Dedifferentiated amniotic fluid mesenchymal stem cell (primary cell): ENCODE measurements around the gene SOAT2.
A peak's percentile ranks its signal among the peaks of the same experiment; 100 is the strongest.

Experiments used
- DNase-seq: peaks from one replicate; pipeline ENCODE4 v3.0.0-alpha.2; 2016; ENCODE audit errors: extremely low spot score

The SOAT2 gene

DNA sequence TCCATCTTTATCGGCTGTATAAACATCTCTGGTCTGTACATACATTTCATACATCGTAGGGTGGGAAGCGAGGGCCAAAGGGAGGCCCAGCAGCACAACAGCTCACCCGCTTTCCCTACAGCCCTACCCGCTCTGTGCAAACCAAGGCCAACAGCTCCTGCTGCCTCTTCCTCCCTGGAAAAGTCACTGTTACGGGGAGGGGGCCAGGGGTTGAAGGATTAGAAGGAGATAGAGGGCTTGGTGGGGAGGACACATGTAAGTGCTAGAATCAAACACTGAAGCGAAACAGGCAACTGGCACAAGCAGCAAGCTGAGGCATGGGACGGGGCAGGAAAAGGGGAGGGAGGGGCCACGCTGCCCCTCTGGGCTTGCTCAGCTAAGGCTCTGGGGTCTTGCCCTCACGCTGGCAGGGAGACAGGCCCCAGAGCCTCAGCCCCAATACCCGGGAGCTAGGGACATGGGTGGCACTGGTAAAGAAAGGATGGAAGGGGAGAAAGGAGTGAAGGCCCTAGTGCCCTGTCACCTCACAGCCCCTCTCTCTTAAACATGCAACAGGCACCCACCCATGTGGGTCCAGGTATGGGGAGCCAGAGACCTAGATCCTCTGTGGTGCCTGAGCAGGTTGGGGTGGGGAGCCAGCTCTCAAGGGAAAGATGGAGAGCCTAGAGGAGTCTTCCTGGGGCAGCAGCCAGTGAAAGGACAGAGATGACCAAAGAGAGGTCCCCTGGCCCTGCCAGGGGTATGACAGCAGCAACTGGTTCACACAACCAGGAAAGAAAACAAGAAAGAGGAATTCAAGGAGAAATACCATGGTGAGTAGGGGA lies 38.5 kb upstream of the SOAT2 start:
- DNase-seq, result no peak

DNA sequence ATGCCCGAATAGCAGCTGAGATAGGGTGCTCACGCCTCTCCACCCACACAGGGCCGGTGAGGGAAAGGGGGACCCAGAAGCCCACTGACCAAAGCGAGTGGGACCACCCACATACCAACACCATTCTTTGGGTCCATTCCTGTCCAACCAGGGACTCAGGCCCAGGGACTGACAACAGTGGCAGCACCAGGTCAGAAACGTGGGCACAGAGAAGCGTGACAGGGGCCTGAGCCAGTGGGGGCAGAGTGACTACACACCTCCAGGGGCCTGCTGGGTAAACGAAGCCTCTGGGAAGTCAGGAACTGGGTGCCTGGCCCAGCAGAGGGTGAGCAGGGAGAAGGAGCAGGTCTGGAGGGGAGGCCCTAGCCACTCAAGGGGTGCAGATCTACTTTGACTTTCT lies 37.8 kb upstream of the SOAT2 start:
- no peak for DNase-seq

- peak; percentile 71 for DNase-seq
Observed at GRCh38 chr12:53065975-53066931, 37.0 kb upstream of the SOAT2 start.

DNA sequence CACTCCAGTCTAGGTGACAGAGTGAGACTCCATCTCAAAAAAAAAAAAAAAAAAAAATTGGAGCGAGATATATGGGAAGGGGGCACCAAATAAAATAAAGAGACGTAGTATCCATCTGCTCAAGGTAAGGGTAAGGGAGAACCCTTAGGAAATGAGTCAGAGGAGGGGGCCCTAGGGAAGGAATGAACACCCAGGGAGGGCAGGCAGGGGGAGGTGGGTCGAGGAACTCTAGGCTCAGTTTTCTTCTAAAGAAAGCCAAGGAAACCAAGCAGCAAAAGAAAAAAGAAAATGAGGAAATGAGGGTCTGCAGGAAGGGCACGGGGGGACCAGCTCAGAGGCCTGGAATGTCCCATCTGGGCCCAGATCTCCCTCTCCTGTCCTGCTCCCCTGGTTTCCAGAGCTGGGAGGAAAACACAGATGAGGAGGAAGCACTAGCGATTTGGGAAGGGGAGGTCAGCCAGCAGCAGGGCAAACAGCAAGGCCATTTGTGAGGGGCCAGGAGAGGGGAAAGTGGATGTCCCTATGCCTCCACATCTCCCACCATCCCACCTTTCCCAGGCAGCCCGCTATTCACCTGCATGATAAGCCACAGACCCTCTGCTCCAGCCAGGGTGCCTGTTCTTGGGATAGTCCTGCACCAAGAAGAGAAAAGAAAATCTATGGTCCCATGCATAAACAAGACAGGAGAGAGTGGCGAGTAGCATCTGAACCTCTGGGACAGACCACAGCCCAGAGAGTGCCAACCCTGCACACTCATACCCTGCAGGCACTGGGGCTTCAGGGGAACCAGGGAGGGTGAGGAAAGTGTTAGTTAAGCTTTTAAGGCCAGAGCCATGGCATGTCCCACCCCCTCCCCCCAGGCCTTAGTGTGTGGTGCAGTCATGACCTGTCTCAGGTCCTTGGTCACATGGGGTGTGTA lies 36.0 kb upstream of the SOAT2 start:
- no peak for DNase-seq

DNA sequence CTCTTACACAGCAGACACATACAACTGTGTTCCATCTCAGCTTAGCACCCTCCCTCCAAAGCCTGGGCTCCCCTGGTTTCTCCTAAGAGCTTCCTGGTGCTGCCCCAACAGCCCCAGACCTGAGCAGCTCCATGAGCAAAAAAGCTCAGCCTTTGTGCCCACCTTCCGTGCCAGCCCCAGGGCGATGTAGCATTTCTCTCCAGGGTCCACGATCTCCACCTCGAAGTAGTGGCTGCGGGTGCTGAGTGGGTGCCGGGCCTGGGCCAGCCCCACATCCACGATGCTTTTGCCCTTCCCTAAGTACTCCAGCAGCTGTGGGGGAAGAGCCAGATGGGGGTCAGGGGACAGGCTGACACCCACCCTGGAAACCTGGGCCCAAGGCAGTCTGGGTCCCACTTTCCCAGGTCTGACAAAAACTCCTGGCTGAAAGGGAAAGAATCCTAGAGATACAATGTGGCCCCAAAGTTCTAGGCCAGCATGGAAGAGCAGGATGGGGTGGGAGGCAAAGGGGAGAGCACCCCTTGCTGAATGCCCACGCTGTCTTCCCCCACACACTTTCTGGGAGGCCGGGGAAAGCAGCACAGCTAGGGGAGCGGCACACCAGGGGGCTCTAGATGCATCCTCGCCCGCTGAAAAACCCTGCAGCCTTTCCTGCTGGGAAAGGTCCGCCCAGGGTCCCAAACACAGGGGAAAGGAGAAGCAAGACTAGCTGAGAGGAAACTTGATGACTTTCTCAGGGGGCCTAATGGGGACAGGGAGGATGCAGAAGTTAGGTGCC lies 35.1 kb upstream of the SOAT2 start:
- DNase-seq, result no peak

GRCh38 chr12:53068811-53069585 lies 34.3 kb upstream of the SOAT2 start:
- no peak for DNase-seq

- DNase-seq, result no peak
Observed at GRCh38 chr12:53069621-53070410, 33.5 kb upstream of the SOAT2 start.

DNA sequence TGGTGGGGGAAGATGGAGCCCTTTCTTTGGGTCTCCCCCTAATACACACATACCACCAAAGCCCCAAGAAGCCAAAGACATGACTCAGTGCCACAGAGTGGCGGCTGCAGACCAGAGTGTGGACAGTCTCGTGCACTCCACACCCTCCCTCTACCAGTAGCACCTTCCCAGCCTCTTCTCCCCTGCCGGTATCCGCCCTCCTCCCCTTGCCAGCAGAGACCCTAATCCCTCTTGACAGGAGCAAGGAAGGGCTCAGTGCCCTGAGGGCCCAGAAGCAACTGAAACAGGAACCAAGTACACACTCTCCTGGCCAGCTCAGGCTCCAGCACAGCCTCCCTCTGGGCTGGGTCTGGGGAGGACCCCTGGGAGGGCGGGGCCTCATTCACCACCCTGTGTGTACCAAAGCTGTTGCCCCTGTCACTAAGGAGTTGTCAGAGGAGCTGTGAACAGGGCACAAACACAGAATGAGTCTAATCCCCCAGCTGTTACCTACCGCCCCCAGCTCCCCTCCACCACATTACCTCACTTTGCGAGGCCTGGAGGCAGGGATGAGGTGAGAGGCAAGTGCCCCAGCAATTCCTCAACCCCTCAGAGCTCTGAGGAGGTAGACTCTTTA lies 32.3 kb upstream of the SOAT2 start:
- no peak for DNase-seq

DNA sequence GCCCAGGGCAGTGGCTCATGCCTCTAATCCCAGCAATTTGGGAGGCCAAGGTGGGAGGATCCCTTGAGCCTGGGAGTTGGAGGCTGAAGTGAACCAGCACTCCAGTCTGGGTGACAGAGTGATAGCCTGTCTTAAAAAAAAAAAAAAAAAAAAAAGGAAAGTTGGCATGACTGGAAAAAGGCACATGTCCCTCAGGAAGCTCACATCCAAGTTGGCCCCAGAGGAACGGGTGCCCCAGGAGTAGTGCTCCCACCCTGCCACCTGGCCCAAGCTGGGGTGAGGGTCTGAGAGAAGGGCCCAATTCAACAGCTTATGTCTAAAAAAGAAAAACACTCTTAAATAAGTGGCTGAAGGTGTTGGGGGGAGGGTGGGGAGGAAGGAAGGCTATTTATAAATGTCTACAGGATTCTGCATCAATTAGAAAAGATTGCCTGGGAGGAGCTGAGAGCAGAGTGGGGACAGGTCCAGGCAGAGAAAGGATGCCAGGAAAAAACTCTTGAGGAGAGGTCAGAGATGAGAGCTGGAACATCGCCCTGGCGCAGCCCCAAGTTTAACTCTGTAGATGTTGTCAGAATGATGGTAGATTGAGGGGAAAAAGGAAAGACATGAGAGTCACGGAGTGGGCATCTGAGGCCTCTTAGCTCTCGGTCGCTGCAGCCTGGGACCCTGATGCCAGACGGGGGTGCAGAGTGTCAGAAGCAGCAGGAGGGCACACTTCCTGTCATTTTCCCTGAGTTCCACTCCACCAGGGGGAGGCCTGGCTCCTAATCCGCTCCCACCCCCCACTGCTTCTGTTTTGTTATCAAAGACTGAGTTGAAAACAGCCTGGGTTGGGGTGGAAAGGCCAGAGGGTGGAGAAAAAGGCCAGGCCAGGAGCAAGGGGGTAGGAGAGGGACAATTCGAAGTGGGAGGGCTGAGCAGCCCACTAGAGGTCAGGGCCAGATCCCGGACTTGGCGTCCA lies 31.4 kb upstream of the SOAT2 start:
- no peak for DNase-seq

GRCh38 chr12:53073881-53074280 lies 29.4 kb upstream of the SOAT2 start:
- no peak for DNase-seq

DNA sequence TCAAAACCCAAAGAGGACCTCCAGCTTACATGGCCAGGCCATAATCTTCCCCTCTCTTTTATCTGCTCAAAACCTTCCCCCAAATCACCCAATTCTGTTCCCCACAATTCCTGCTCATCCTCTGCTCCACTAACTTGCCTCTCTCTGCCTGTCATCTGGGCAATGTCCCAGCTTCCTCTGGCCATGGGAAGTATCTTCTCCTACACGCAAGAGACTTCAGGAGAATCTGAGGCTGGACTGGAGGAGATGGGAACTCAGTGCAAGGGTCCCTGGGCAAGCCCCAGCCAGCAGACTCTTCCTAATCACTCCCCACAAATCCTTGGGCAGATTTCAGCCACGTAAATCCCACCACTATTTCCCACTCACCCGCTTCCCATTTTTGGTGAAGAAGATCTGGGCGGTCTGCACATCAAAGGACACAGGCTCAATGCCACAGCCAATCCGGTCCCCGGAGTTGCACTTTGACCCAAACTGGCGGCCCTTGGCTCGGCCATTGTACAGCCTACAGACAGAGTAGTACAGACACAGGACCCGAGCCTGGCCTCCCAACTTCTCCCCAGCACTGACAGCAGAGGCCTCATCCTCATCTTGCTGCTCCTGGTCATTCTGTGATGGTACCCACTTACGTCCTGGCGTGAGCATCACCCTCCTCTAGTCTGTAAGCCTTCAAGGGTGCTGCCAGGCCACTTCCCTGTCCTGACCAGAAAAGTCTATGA lies 28.8 kb upstream of the SOAT2 start:
- DNase-seq, result no peak

DNA sequence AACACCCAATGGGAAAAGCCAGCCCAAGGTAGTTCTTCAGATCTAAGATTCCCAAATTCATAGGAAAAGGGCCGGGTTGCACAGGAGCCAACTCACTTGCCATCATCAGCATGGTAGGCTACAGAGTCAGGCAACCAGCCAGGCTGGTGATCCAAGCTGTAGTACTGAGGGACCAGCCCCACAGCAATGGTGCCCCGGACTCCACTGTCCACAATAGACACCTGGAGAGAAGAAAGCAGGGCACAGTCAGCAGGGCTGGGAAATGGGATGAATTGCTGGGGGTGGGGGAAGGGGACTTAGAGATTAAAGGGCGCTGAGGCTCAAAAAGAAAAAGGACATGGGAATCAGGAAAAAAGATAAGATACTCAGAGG lies 28.3 kb upstream of the SOAT2 start:
- no peak for DNase-seq

GRCh38 chr12:53076461-53076860 lies 26.8 kb upstream of the SOAT2 start:
- DNase-seq, result no peak

DNA sequence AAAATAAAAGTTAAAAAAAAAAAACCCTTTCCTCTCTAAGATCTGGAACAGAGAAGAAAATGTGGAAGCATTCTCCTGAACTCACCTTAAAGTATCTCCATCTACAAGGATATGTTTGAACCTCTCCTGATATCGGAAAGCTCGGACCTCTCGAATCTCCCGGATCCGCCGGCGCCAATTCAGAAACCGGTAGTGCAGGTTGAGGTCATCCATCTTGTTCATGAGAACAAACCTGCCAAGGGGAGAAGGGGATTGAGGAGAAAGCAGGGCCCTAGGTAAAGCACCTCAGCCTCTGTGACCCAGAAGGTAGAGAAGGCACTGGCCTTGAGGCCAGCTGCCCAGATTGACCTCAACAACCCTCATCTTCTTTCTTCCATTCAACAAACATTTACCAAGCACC lies 26.3 kb upstream of the SOAT2 start:
- no peak for DNase-seq

DNA sequence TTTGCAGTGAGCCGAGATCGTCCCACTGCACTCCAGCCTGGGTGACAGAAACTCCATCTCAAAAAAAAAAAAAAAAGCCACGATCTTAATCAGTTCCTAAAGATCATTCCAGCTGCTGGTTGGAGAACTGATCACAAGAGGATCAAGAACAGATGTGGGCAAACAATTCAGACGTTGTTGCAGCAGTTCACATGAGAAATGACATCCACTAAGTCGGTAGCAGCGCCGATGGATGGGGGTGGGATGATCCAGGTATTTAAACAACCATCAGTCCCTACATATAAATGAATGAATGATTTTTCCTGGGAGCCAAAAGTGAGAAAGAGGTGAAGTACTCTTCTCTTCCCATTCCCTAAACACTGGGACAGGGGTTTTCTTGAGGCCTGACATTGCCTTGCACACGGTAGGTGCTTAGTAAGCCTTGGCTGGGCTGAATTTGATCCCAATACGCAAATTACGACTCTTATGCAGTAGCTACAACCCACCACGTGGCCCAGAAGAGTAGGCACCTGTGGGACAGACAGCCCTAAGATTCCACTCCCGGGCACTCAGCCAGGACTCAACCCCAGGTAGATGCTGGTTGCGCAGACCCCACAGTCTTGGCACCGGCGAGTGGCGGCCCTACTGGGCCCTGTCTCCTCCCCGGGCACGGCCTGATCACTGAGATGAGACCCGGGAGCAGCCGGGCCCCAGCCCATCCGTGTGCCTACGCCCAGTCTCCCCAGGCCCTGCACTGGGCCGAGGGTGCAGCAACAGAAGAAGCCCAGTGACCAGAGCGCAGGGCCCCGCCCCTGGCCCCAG lies 24.7 kb upstream of the SOAT2 start:
- DNase-seq, result no peak
